Lower leg skin (tissue), 4 donors: ENCODE results near the gene CSTB. TPM values are rescaled to one million over a fixed set of nuclear protein-coding genes. Genes with fewer than 3 reads are reported as not detected.

Experiments used
- DNase-seq, 2 donors: peaks; one replicate each; pipeline ENCODE4 v3.0.0-alpha.2; 2019; ENCODE audit warnings: low spot score in 2 of 2
- H3K4me3 ChIP-seq: fragments of 200-600 bp; sonication (generic); 2 replicates; pipeline ENCODE4 v1.5.1; 2017; ENCODE audit warnings: mild to moderate bottlenecking, low read depth; ENCODE audit not compliant: poor library complexity, severe bottlenecking
- POLR2A ChIP-seq, 2 donors: fragments of 450-650 bp; IDR thresholded peaks; one replicate each; pipeline ENCODE4 v1.6.1; 2016 to 2017; ENCODE audit warnings: antibody characterized with exemption in 2 of 2, mild to moderate bottlenecking in 1 of 2, moderate library complexity in 1 of 2
- WGBS, 2 donors: methylation state at CpG; one replicate each; pipeline ENCODE4 v1.1.5; 2018; 5-methylcytosine and 5-hydroxymethylcytosine counted together
- intact Hi-C: fragments of 100-400 bp; cut with DNase I; formaldehyde crosslinking; loops from one replicate; pipeline ENCODE4 v1.15.0; 2023; ENCODE audit warnings: low total_unique reads
- total RNA-seq, 4 donors: library from RNA; depleted of rRNA; stranded (reverse); fragments of >200 nt; gene quantifications; one replicate each; pipeline ENCODE4 v1.1.0, GENCODE V29; 2016
- TF ChIP-seq, protein P1 (sequence below), 3 donors: fragments of 450-650 bp; IDR thresholded peaks; one replicate each; pipeline ENCODE4 v1.5.1; 2016; ENCODE audit warnings: antibody characterized with exemption in 3 of 3, mild to moderate bottlenecking in 3 of 3, moderate library complexity in 2 of 3

Gene CSTB
- total RNA-seq, 4 donors from 2014 or later = 11.0 to 29.3 (median 21.8) TPM

DNA sequence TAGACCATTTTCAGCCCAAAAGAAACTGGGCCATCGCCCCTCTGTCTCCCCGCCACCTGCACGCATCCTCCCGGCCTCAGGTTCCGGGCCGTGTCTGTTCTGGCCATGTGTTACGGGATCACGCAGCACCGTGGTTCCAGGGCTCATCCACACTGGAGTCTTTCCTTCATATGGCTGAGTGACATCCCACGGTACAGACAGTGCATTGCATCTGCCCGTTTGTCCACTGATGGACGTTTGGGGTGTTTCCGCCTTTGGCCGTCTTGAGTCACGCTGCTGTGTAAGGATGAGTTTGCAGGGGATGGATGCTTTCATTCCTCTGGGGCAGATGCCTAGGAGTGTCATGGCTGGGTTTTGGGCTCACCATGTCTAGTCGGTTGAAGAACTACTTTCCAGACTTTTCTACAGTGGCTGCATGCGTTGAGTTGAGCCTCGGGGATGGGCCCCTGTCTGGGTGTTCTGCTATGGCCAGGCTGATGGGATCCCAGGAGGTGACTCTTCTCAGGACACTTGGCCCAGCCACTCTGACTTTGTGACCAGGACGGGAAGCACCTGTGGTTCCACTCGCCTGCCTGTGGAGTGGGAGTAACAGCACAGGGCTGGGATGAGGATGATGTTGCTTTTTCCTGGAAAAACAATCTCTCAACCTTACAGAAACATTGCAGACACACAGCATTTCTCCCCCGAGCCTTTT is 30.1 kb upstream of the CSTB start:
- H3K4me3 ChIP-seq = no peak overlapping the region
- TF ChIP-seq POLR2A (IDR thresholded peaks at IDR 0.05) = no peak
- TF ChIP-seq, protein P1, sequence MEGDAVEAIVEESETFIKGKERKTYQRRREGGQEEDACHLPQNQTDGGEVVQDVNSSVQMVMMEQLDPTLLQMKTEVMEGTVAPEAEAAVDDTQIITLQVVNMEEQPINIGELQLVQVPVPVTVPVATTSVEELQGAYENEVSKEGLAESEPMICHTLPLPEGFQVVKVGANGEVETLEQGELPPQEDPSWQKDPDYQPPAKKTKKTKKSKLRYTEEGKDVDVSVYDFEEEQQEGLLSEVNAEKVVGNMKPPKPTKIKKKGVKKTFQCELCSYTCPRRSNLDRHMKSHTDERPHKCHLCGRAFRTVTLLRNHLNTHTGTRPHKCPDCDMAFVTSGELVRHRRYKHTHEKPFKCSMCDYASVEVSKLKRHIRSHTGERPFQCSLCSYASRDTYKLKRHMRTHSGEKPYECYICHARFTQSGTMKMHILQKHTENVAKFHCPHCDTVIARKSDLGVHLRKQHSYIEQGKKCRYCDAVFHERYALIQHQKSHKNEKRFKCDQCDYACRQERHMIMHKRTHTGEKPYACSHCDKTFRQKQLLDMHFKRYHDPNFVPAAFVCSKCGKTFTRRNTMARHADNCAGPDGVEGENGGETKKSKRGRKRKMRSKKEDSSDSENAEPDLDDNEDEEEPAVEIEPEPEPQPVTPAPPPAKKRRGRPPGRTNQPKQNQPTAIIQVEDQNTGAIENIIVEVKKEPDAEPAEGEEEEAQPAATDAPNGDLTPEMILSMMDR (IDR thresholded peaks at IDR 0.05) = no peak
- no peak for DNase-seq
- intact Hi-C loops = no loop called here
- 87 to 89% methylated on average over 20 to 21 of the region's 21 CpGs for WGBS, 2 donors

DNA sequence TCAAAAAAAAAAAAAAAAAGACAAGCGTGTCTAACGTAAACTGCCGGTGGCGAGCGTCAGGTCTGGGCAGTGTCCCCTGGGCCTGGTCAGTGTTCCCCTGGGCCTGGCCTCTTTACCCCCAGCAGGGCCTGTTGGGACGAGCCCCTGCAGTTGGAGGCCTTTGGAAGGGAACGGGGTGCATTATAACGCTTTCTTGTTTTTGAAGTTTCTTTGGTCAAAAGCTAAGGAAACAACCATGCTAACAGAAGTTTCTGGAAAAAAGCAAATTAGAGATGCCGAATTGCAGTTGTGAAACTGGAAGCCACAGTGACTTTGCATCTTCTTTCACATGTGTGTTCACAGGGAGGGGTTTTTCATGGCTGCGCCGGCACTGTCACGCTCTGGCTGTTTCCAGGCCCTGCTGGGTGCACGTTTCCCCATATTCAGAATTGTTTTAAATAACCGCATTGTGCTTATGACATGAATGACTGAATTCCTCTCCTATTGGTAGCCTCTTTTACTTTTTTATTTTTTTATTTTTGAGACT is 29.2 kb upstream of the CSTB start:
- 88 to 91% methylated on average over 14 of the region's 14 CpGs for WGBS, 2 donors
- no peak for DNase-seq
- TF ChIP-seq, protein P1 (IDR thresholded peaks at IDR 0.05) = no peak
- TF ChIP-seq POLR2A (IDR thresholded peaks at IDR 0.05) = no peak
- H3K4me3 ChIP-seq = no peak overlapping the region
- intact Hi-C loops = no loop called here

DNA sequence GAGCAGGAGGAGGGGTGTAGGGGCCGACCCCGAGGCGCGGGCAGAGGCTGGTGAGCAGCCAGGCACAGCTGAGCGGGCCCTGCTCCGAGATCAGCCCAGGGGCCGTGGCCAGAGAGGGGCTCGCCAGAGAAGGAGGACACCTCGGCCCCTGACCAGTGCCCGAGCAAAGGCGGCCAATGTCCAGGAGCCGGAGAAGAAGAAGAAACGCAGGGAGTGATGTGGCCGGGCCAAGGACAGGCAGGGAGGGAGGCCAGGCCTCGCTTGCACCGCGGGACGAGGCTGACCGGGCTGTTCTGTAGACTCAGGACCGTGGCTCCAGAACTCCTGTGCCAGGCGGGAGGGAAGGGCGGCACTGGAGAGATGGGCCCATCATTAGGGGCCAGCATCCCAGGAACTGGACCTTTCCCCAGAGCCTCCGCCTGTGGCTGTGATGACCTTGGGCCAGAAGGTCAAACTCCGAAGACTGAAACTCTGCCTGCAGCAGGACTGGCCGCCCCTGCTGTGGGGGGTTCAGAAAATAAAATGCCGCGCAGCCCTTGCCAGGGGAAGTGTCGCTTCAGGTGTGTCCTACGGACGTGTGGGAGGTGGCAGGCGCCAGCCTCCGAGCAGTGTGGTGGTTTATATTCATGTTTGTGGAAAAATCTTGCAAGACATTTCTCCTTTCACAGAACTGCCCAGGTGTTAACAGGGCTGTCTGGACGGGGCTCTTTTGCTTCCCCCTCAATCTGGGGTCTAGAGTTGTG is 27.6 kb upstream of the CSTB start:
- WGBS, 2 donors = 88 to 92% methylated on average over 33 of the region's 33 CpGs
- no peak overlapping the region for H3K4me3 ChIP-seq
- TF ChIP-seq POLR2A (IDR thresholded peaks at IDR 0.05) = no peak
- TF ChIP-seq, protein P1 (IDR thresholded peaks at IDR 0.05) = no peak
- intact Hi-C loops = no loop called here
- DNase-seq = no peak

DNA sequence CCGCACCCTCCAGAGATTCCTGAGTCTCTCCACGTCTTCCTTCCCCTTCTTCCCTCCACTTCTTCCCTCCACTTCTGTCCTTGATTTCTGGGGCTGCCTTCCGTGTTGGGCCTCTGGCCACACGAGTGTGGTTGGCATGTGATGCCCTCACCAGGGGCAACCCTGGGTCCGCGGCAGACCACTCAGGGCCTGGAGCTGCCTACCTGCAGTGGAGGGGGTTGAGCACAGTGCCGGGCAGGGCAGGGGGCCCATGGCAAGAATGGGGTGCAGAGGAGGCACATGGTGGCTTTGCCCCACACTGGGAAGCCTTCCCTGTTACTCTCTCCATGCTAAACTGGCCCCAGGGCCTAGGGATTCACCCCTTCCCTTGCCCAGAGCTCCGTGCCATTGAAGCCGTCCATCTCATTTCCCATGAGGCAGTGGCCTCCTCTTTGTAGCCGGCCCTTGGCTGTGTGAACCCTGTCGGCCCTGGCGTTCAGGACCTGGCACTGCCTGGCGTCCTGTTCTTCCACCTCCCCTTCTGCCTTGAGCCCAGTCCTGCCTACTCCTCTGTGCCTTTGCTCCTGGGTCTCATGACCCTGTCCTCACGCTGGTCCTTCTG is 26.7 kb upstream of the CSTB start:
- intact Hi-C loops = no loop called here
- TF ChIP-seq, protein P1 (IDR thresholded peaks at IDR 0.05) = no peak
- TF ChIP-seq POLR2A (IDR thresholded peaks at IDR 0.05) = no peak

DNA sequence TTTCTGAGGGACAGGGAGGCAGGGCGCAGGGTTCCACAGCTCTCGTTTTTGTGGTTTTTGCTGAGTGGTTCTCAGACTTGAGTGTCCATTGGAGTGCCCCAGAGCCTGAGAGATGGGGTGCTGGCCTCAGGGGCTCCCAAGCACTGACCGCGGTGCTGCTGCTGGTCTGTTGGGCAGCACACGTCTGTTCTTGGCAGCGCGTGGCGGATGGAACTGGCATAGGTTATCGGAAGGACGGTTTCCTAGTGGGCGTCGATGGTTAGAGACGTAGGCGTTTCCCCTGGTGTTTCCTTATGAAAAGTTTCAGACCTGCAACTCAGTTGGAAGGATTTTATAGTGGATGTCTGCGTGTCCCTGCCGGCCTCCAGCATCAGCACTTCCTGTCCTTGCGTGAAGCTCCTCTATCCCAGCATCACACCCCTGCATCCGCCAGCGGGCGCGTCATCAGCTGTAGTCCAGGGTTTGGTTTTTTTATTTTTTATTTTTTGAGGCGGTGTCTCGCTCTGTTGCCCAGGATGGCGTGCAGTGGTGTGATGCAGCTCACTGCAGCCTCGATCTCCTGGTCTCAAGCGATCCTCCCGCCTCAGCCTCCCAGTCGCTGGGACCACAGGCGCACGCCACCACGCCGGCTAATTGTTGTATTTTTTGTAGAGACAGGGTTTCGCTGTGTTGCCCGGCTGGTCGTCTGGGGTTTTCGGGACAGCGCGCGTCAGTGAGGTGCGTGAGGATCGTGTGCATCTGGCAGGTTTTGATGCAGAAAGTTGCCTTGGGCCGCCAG is 25.1 kb upstream of the CSTB start:
- intact Hi-C loops = no loop called here
- no peak for TF ChIP-seq POLR2A (IDR thresholded peaks at IDR 0.05)
- TF ChIP-seq, protein P1 (IDR thresholded peaks at IDR 0.05) = no peak
- H3K4me3 ChIP-seq = no peak overlapping the region
- no peak for DNase-seq
- 95 to 96% methylated on average over 42 of the region's 42 CpGs for WGBS, 2 donors

More for the DNA sequence above, 26.7 kb upstream of the CSTB start:
- no peak overlapping the region for H3K4me3 ChIP-seq
- WGBS, 2 donors = 80 to 83% methylated on average over 14 of the region's 14 CpGs
- DNase-seq = no peak
